IMR-90 (cell line): ENCODE measurements around the gene KLHL41. TPM values are rescaled to one million over a fixed set of nuclear protein-coding genes. Genes with fewer than 3 reads are reported as not detected.

Experiments used
- ATAC-seq: fragments of 200-7000 bp; cut with Tn5 transposase; 2 replicates; pipeline ENCODE4 v1.9.1; 2020; ENCODE audit warnings: low read depth, mild to moderate bottlenecking, moderate library complexity
- BruUV-seq: library from RNA; stranded (reverse); fragments of 400-500 nt; replicated peaks from 2 replicates; lab custom pipeline; 2021; lab: Mats Ljungman, UMichigan
- CTCF ChIA-PET: fragments of 300-600 bp; formaldehyde crosslinking; extraction: SDS; loops from one replicate; lab custom pipeline; 2021; ENCODE audit warnings: antibody characterized with exemption; lab: Yijun Ruan, JAX
- POLR2A ChIA-PET: fragments of 300-600 bp; sonication (Branson Sonifier 250); formaldehyde crosslinking; loops from one replicate; lab custom pipeline; 2022; ENCODE audit warnings: antibody characterized with exemption; ENCODE audit not compliant: unreplicated experiment; lab: Charles Lee
- DNase-seq: peaks from one replicate; pipeline ENCODE4 v3.0.0; 2013
- H2AFZ ChIP-seq: replicated peaks from 2 replicates; pipeline ENCODE3; 2013; ENCODE audit warnings: low read length, mild to moderate bottlenecking; ENCODE audit not compliant: poor library complexity
- H2AK5ac ChIP-seq: 2 replicates; pipeline ENCODE4 v1.6.1; 2013; ENCODE audit warnings: low read depth, low read length, inconsistent platforms
- H2AK9ac ChIP-seq: replicated peaks from 2 replicates; pipeline ENCODE3; 2013; ENCODE audit warnings: mild to moderate bottlenecking, low read depth, low read length, moderate library complexity; ENCODE audit not compliant: poor library complexity
- H2BK120ac ChIP-seq: 2 replicates; pipeline ENCODE4 v1.6.1; 2013; ENCODE audit warnings: low read depth, low read length, inconsistent platforms
- H2BK15ac ChIP-seq: 3 replicates; pipeline ENCODE4 v1.6.1; 2013; ENCODE audit warnings: low read depth, low read length, inconsistent platforms
- H2BK20ac ChIP-seq: 2 replicates; pipeline ENCODE4 v1.6.1; 2013; ENCODE audit warnings: low read depth, mild to moderate bottlenecking, inconsistent platforms, low read length, moderate library complexity
- H2BK5ac ChIP-seq: 2 replicates; pipeline ENCODE4 v1.6.1; 2013; ENCODE audit warnings: mild to moderate bottlenecking, low read depth, low read length, inconsistent platforms; ENCODE audit not compliant: poor library complexity, severe bottlenecking
- H3K14ac ChIP-seq: replicated peaks from 2 replicates; pipeline ENCODE4 v1.6.1; 2013; ENCODE audit warnings: low read depth, low read length, inconsistent platforms
- H3K18ac ChIP-seq: 2 replicates; pipeline ENCODE4 v1.6.1; 2013; ENCODE audit warnings: low read depth, low read length, control low read depth
- H3K23ac ChIP-seq: 2 replicates; pipeline ENCODE4 v1.6.1; 2013; ENCODE audit warnings: low read depth, low read length, inconsistent platforms
- H3K27ac ChIP-seq: 2 replicates; pipeline ENCODE4 v1.5.1; 2013; ENCODE audit warnings: mild to moderate bottlenecking, control low read depth, low read length; ENCODE audit not compliant: insufficient read depth
- H3K27me3 ChIP-seq: 2 replicates; pipeline ENCODE4 v1.6.1; 2013; ENCODE audit warnings: low read length; ENCODE audit not compliant: control insufficient read depth, insufficient read depth
- H3K36me3 ChIP-seq: 2 replicates; pipeline ENCODE4 v1.6.1; 2013; ENCODE audit warnings: low read length, mixed read lengths; ENCODE audit not compliant: control insufficient read depth, insufficient read depth
- H3K4ac ChIP-seq: 2 replicates; pipeline ENCODE4 v1.6.1; 2013; ENCODE audit warnings: low read depth, low read length, inconsistent platforms
- H3K4me1 ChIP-seq: 2 replicates; pipeline ENCODE4 v1.6.1; 2013; ENCODE audit warnings: low read length, mixed read lengths; ENCODE audit not compliant: control insufficient read depth, insufficient read depth
- H3K4me2 ChIP-seq: 2 replicates; pipeline ENCODE4 v1.6.1; 2013; ENCODE audit warnings: low read depth, mild to moderate bottlenecking, control low read depth, low read length, moderate library complexity
- H3K4me3 ChIP-seq: 2 replicates; pipeline ENCODE4 v1.5.1; 2013; ENCODE audit warnings: low read depth, mild to moderate bottlenecking, control low read depth, low read length, moderate library complexity; ENCODE audit not compliant: insufficient read depth
- H3K56ac ChIP-seq: 2 replicates; pipeline ENCODE4 v1.6.1; 2013; ENCODE audit warnings: low read length, inconsistent platforms; ENCODE audit not compliant: insufficient read depth; ENCODE audit errors: extremely low read depth
- H3K79me1 ChIP-seq, 2 experiments: 2 replicates each; pipeline ENCODE4 v1.6.1; 2013; ENCODE audit warnings: low read length in 2 of 2, inconsistent platforms in 1 of 2, low read depth in 1 of 2
- H3K9ac ChIP-seq: 2 replicates; pipeline ENCODE4 v1.6.1; 2013; ENCODE audit warnings: low read depth, low read length, control low read depth
- H3K9me1 ChIP-seq: 2 replicates; pipeline ENCODE4 v1.6.1; 2013; ENCODE audit warnings: low read length, inconsistent platforms; ENCODE audit not compliant: insufficient read depth
- H3K9me3 ChIP-seq: 2 replicates; pipeline ENCODE4 v1.6.1; 2013; ENCODE audit warnings: low read length; ENCODE audit not compliant: control insufficient read depth, insufficient read depth
- H4K20me1 ChIP-seq: 2 replicates; pipeline ENCODE4 v1.6.1; 2013; ENCODE audit warnings: low read length, inconsistent platforms; ENCODE audit not compliant: insufficient read depth
- H4K5ac ChIP-seq: 2 replicates; pipeline ENCODE4 v1.6.1; 2013; ENCODE audit warnings: mild to moderate bottlenecking, low read depth, low read length, control low read depth
- H4K8ac ChIP-seq, 2 experiments: 2 replicates each; pipeline ENCODE4 v1.6.1; 2013; ENCODE audit warnings: low read depth in 2 of 2, low read length in 2 of 2, control low read depth in 1 of 2, inconsistent platforms in 1 of 2
- H4K91ac ChIP-seq: 2 replicates; pipeline ENCODE4 v1.6.1; 2013; ENCODE audit warnings: low read depth, low read length, inconsistent platforms; ENCODE audit not compliant: insufficient read depth
- BHLHE40 ChIP-seq: fragments of 150-350 bp; IDR thresholded peaks from 2 replicates; pipeline ENCODE4 v1.6.1; 2016; ENCODE audit warnings: mild to moderate bottlenecking, low read depth, low read length
- CHD1 ChIP-seq: IDR thresholded peaks from 2 replicates; pipeline ENCODE4 v1.6.1; 2012; ENCODE audit warnings: low read depth, low read length, improper control_type of control experiment
- FOS ChIP-seq: fragments of 150-350 bp; IDR thresholded peaks from 2 replicates; pipeline ENCODE4 v1.6.1; 2016; ENCODE audit warnings: low read depth, low read length
- MXI1 ChIP-seq: IDR thresholded peaks from 2 replicates; pipeline ENCODE4 v1.6.1; 2012; ENCODE audit warnings: low read depth, mild to moderate bottlenecking, low read length, moderate library complexity, borderline replicate concordance
- POLR2A ChIP-seq: IDR thresholded peaks from 2 replicates; pipeline ENCODE4 v1.6.1; 2012; ENCODE audit warnings: mild to moderate bottlenecking, low read depth, low read length
- RAD21 ChIP-seq: IDR thresholded peaks from 2 replicates; pipeline ENCODE4 v1.6.1; 2012; ENCODE audit warnings: low read length, improper control_type of control experiment
- RCOR1 ChIP-seq: IDR thresholded peaks from 2 replicates; pipeline ENCODE4 v1.6.1; 2012; ENCODE audit warnings: mild to moderate bottlenecking, low read length, improper control_type of control experiment; ENCODE audit not compliant: insufficient replicate concordance
- RFX5 ChIP-seq: IDR thresholded peaks from 2 replicates; pipeline ENCODE4 v1.8.0; 2012; ENCODE audit warnings: low read depth, mild to moderate bottlenecking, low read length, moderate library complexity
- SMC3 ChIP-seq: fragments of 150-350 bp; IDR thresholded peaks from 2 replicates; pipeline ENCODE4 v1.6.1; 2016; ENCODE audit warnings: low read depth, mild to moderate bottlenecking, antibody characterized with exemption, low read length, moderate library complexity
- WGBS, 2 experiments: methylation state at CpG; one replicate each; pipeline versions ENCODE4 v1.1.5 to v1.1.7; 2013; ENCODE audit warnings: missing lambda C conversion rate in 2 of 2; ENCODE audit not compliant: insufficient read length in 1 of 2; ENCODE audit errors: extremely low coverage in 2 of 2; 5-methylcytosine and 5-hydroxymethylcytosine counted together
- dilution Hi-C: fragments of 300-500 bp; cut with HindIII; formaldehyde crosslinking; loops from one replicate; pipeline ENCODE4 v1.14.3; 2018; ENCODE audit warnings: low sequenced_read_pairs; ENCODE audit not compliant: unreplicated experiment
- in situ Hi-C: fragments of 300-500 bp; cut with MboI; formaldehyde crosslinking; loops from 3 replicates; pipeline ENCODE4 v1.14.3; 2019; ENCODE audit warnings: low sequenced_read_pairs, inconsistent platforms, mixed read lengths
- intact Hi-C: fragments of 100-400 bp; cut with micrococcal nuclease; formaldehyde crosslinking; loops from 2 replicates; pipeline ENCODE4 v1.10.0; 2022
- polyA plus RNA-seq, 3 experiments: library from polyadenylated mRNA; depleted of rRNA; stranded (reverse); fragments of >200 nt; gene quantifications; 2 replicates each; pipeline ENCODE4 v1.2.3, GENCODE V29; 2012; ENCODE audit warnings: low replicate concordance in 1 of 3
- total RNA-seq: library from RNA; depleted of rRNA; stranded (reverse); fragments of >200 nt; gene quantifications from 2 replicates; pipeline ENCODE4 v1.2.3, GENCODE V29; 2012

The KLHL41 gene
- total and polyA plus RNA-seq, 2 of the 4 experiments (the other 2 are of a cell fraction) = 0.10 to 0.18 TPM

DNA sequence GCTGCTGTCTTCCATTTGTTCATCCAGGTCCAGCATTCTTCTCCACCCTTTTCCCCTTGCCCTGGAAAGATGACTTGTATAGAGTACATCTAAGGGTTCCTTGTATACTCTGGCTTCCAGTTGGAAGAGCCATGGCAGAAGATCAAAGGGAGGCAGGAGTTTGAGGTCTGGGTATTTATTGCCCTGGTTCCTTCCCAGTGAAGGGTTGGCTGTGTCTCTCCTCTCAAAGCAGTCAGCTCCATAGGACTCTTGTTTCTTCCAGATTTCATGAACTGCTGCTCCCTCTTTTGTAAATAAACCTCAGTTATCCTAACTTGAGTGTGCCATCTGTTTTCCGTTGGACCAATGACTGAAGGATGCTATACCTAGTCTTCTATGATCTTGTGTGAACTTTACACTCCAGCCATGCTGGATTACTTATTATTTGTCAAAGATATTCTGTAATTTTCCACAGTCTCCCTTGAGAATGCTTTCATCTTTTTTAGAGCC is 23.8 kb upstream of the KLHL41 start:
- H3K18ac ChIP-seq = no peak overlapping the region
- H4K8ac ChIP-seq = no peak overlapping the region
- H2AK5ac ChIP-seq = no peak overlapping the region
- no peak overlapping the region for H4K5ac ChIP-seq
- H2AK9ac ChIP-seq = no peak overlapping the region
- no peaks in the 10 kb centered on the region for H3K9me3 ChIP-seq
- in situ Hi-C loops (no loop called here), intact Hi-C loops (no loop called here), dilution Hi-C loops (no loop called here)
- no peaks in the 10 kb centered on the region for H4K20me1 ChIP-seq
- CTCF ChIA-PET = no interaction called here
- no peak overlapping the region for H2BK20ac ChIP-seq
- H2BK5ac ChIP-seq = no peak overlapping the region
- no peak overlapping the region for H2BK15ac ChIP-seq
- no peak overlapping the region for H3K14ac ChIP-seq
- peaks cover 3% of the 10 kb centered on the region; the same call in 1 of the 2 replicates for H3K36me3 ChIP-seq
- H3K9ac ChIP-seq = no peak overlapping the region
- H3K9me1 ChIP-seq = no peaks in the 10 kb centered on the region
- no peak overlapping the region for H3K56ac ChIP-seq
- BruUV-seq = no TSS peak
- H3K23ac ChIP-seq = no peak overlapping the region
- no peak overlapping the region for H3K4me2 ChIP-seq
- no peaks in the 10 kb centered on the region for H3K79me1 ChIP-seq
- POLR2A ChIA-PET = no interaction called here
- no peak overlapping the region for H3K27ac ChIP-seq
- no CpG with 5 or more reads among the region's 1 CpG for WGBS, 2 experiments
- H3K4me1 ChIP-seq = no peaks in the 10 kb centered on the region
- no peak for DNase-seq
- H3K4me3 ChIP-seq = no peak overlapping the region
- ATAC-seq = no peak
- H3K4ac ChIP-seq = no peak overlapping the region
- H4K91ac ChIP-seq = no peak overlapping the region
- no peak overlapping the region for H2AFZ ChIP-seq
- no peak for TF ChIP-seq POLR2A
- no peak for TF ChIP-seq FOS
- TF ChIP-seq MXI1 = no peak
- TF ChIP-seq BHLHE40 = no peak
- no peak for TF ChIP-seq RAD21
- TF ChIP-seq CHD1 = no peak
- no peak for TF ChIP-seq SMC3
- TF ChIP-seq RCOR1 = no peak
- TF ChIP-seq RFX5 = no peak
- H3K27me3 ChIP-seq = no peaks in the 10 kb centered on the region
- no peak overlapping the region for H2BK120ac ChIP-seq
